ENCODE results near the gene MTMR3.

DNA sequence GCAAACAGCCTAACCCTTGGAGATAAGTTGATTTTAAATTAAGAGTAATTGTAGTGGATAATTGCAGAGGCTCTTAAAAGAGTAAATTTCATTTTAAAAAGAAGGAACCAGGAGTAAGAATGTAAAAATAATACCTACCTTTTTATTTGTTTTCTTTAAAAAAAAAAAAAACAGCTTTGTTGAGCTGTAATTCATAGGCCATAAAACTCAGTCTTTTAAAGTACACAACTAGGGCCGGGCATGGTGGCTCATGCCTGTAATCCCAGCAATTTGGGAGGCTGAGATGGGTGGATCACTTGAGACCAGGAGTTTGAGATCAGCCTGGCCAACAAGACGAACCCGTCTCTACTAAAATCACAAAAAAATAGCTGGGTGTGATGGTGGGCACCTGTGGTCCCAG is 42.4 kb downstream of the MTMR3 start:
- TF ChIP-seq, protein P1, sequence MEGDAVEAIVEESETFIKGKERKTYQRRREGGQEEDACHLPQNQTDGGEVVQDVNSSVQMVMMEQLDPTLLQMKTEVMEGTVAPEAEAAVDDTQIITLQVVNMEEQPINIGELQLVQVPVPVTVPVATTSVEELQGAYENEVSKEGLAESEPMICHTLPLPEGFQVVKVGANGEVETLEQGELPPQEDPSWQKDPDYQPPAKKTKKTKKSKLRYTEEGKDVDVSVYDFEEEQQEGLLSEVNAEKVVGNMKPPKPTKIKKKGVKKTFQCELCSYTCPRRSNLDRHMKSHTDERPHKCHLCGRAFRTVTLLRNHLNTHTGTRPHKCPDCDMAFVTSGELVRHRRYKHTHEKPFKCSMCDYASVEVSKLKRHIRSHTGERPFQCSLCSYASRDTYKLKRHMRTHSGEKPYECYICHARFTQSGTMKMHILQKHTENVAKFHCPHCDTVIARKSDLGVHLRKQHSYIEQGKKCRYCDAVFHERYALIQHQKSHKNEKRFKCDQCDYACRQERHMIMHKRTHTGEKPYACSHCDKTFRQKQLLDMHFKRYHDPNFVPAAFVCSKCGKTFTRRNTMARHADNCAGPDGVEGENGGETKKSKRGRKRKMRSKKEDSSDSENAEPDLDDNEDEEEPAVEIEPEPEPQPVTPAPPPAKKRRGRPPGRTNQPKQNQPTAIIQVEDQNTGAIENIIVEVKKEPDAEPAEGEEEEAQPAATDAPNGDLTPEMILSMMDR (IDR thresholded peaks at IDR 0.05) = no peak
- no peak for TF ChIP-seq POLR2AphosphoS5 (IDR thresholded peaks at IDR 0.05)
- no peak for TF ChIP-seq EP300 (IDR thresholded peaks at IDR 0.05)

Data from esophagus muscularis mucosa (tissue), 4 donors.